Measurements from ENCODE around the gene SORCS2.

- TF ChIP-seq EZH2 (IDR thresholded peaks at IDR 0.05; ENCODE audit: insufficient read depth, poor library complexity, severe bottlenecking) (no peak), EZH2phosphoT487 (IDR thresholded peaks at IDR 0.05; ENCODE audit: insufficient read depth, low read depth) (no peak)
Observed at GRCh38 chr4:7427361-7427760, 235.0 kb downstream of the SORCS2 start.

Measured in GM23248 (cell line).